GM21576 (cell line): ENCODE data around the gene TUBB1.
"Not testable (repeated sequence)": the region's sequence is repeated elsewhere in the genome, so short reads cannot be mapped to it uniquely, and the experiment has no call there.

Source experiments
- ATAC-seq: cut with Tn5 transposase; IDR thresholded peaks from one replicate; pipeline ENCODE4 v1.9.1; 2021; ENCODE audit warnings: mild to moderate bottlenecking, moderate library complexity; ENCODE audit not compliant: unreplicated experiment

TUBB1 gene

GRCh38 chr20:59041487-59041886 is 22.3 kb downstream of the TUBB1 start:
- not testable (repeated sequence) for ATAC-seq

- peak; percentile 31 for ATAC-seq
Measured at GRCh38 chr20:59042151-59042795, 23.0 kb downstream of the TUBB1 start, which contains the start of gene PRELID3B. Gene PRELID3B (minus strand): TSS chr20:59042786. CDS start chr20:59042730, 56 bp downstream.

- ATAC-seq: peak; percentile 85
Measured at GRCh38 chr20:59042796-59043631, 23.8 kb downstream of the TUBB1 start.

GRCh38 chr20:59043698-59044097 is 24.5 kb downstream of the TUBB1 start:
- no peak for ATAC-seq

GRCh38 chr20:59044295-59044694 is 25.1 kb downstream of the TUBB1 start:
- ATAC-seq: no peak

GRCh38 chr20:59044796-59045195 is 25.6 kb downstream of the TUBB1 start:
- no peak for ATAC-seq

GRCh38 chr20:59046862-59047261 is 27.6 kb downstream of the TUBB1 start:
- ATAC-seq: no peak

GRCh38 chr20:59047938-59048680 is 28.9 kb downstream of the TUBB1 start:
- no peak for ATAC-seq

GRCh38 chr20:59048681-59049030 is 29.4 kb downstream of the TUBB1 start:
- ATAC-seq: no peak

- ATAC-seq: no peak
Measured at GRCh38 chr20:59050437-59050836, 31.2 kb downstream of the TUBB1 start.

- no peak for ATAC-seq
Measured at GRCh38 chr20:59051666-59052185, 32.5 kb downstream of the TUBB1 start.

- ATAC-seq: no peak
Measured at GRCh38 chr20:59055302-59055701, 36.1 kb downstream of the TUBB1 start.

GRCh38 chr20:59062081-59062480 is 42.9 kb downstream of the TUBB1 start:
- no peak for ATAC-seq

GRCh38 chr20:59063358-59064213 is 44.4 kb downstream of the TUBB1 start:
- ATAC-seq: no peak

GRCh38 chr20:59064214-59064722 is 45.0 kb downstream of the TUBB1 start:
- ATAC-seq: no peak

GRCh38 chr20:59068534-59068933 is 49.3 kb downstream of the TUBB1 start:
- no peak for ATAC-seq

- no peak for ATAC-seq
Measured at GRCh38 chr20:59069026-59069425, 49.8 kb downstream of the TUBB1 start.

- no peak for ATAC-seq
Measured at GRCh38 chr20:59071216-59071615, 52.0 kb downstream of the TUBB1 start.

- no peak for ATAC-seq
Measured at GRCh38 chr20:59073582-59073981, 54.4 kb downstream of the TUBB1 start.

- no peak for ATAC-seq
Measured at GRCh38 chr20:59074456-59074855, 55.2 kb downstream of the TUBB1 start.
